HG02981 (cell line): ENCODE data around the gene FXYD7.
"Not testable (repeated sequence)": the region's sequence is repeated elsewhere in the genome, so short reads cannot be mapped to it uniquely, and the experiment has no call there.

Experiments used
- ATAC-seq: cut with Tn5 transposase; IDR thresholded peaks from one replicate; pipeline ENCODE4 v1.9.1; 2021; ENCODE audit warnings: mild to moderate bottlenecking, moderate library complexity; ENCODE audit not compliant: unreplicated experiment

The FXYD7 gene, protein sequence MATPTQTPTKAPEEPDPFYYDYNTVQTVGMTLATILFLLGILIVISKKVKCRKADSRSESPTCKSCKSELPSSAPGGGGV

DNA sequence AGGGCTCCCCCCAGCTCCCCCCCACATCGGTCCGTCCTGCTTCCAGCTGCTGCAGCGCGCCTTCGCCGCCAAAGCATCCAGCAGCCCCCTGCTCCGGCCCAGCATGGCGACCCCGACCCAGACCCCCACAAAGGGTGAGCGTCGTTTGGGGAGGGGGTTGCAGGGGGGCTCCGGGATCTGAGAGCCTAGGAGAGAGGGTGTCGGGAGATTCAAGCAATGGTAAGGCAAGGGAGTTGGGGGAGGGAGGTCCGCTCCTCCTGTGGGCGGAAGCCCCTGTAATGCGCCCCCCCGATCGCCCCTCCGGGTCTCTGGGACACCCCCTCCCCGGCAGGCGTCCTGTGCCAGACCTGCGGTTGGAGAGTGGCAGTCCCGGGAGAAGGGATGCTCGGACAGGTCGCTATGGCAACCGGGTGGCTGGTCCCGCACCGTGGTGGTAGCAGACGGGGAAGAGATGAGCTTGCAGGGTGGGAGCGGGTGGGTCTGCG, at the start of gene FXYD7:
Gene FXYD7 (plus strand): TSS at position 25 of the 485 bp plus-strand sequence. CDS start 79 bp downstream, at position 104.
- no peak for ATAC-seq

DNA sequence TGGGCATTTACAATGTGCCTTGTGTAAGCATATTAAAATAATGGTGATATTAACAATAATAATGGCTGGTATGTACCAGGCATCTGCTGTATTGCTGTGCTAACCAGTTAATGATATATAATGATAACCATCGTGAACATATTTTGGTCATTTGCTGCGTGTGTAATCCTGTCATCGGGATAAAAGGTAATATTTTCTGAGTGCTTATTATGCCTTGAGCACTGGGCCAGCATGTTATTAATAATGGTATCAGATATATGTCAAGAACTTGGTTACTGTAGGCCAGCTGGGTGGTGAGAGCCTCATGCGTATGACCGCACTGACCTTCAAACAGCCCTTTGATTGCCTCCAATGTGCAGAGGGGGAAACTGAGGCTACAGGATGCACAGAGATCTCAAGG, 49.6 kb upstream of the FXYD7 start:
- no peak for ATAC-seq

DNA sequence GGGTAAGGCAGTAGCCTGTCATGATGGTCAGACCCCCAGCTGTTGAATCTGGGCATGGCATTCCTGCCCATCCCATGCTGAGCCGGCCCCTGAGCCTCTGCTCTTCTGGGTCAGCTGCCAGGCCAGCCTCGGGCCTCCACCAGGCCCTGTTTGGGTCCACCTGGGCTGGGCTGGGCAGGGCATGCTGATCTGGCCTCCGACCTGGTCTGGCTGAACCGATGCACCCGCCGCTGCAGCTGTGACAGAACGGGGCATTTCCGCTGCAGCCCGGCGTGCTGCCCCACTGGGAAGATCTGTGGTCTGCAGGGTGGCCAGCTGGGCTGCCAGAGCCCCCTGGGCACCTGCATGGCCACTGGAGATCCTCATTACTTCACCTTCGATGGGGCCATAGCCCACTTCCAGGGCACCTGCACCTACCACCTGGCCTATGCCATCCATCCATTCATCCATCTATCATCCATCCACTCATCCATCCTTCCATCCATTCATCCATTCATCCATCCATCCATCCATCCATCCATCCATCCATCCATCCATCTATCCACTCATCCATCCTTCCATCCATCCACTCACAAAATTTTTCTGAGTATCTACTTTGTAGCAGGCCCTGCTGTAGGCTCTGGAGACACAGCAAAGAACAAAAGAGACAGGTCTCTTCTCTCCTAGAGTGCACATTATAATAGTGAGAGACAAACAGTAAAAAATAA, 49.0 kb upstream of the FXYD7 start:
- no peak for ATAC-seq

DNA sequence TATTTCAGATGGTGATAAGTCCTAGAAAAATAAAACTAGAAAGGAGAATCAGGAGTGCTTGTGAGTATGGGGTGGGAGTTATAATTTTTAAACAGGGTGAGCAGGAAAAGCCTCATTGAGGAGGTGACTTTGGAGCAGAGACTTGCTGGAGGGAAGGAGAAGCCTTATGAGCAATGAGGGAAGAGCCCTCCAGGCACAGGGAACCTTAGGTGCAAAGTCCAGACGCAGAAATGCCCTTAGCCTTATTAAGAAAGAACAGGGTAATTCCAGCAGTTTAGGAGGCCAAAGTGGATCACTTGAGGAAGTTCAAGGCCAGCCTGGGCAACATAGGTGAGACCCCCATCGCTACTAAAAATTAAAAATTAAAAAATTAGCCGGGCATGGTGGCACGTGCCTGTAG, 48.4 kb upstream of the FXYD7 start:
- ATAC-seq = no peak

DNA sequence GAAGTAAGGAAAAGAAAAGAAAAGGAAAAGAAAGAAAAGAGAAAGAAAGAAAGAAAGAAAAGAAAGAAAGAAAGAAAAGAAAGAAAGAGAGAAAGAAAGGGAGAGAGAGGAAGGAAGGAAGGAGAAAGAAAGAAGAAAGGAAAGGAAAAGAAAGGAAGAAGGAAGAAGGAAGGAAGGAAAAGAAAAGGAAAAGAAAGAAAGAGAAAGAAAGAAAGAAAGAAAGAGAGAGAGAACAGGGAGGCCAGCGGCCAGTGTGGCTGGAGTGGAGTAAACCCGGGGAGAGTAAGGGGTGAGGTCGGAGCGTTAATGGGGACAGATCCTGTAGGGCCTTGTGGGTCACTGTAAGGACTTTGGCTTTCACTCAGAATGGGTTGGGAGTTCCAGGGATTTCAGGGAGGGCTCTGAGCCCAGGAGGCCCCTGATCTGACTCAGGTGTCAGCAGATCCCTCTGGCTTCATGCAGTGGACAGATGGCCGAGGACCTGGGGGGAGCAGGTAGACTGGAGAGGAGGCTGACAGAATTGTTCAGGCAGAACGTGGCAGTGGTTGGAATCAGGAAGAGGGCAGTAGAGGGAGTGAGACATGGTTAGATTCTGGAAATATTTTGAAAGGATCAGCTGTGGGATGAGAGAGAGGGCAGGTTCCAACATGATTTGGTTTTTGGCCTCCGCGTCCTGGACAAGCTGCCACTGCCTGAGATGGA, 47.2 kb upstream of the FXYD7 start:
- ATAC-seq = no peak

DNA sequence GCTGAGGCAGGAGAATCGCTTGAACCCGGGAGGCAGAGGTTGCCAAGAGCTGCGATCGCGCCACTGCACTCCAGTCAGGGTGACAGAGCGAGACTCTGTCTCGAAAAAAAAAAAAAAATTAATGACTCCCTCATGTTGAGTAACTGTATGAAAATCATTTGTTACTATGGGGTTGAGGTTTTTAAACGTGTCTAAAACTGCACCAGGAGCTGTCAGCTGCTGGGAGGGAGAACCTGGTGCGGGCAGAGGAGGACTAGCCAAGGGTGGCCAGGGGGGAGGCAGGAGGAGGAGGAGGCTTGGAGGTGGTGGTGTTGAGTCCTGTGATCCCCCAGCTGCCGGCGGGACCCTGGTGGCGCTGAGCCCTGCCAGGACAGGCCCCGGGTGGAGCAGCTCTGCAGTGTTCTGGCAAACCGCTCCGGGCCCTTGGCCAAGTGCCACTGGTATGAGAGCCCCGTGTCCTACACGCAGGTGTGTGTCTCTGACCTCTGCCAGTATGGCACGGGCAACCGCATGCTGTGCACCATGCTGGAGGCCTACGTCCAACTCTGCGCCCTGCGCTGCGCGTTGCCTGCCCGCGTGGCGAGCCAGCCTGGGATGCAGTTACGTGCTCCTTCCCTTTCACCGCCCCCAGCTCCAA, 44.5 kb upstream of the FXYD7 start:
- ATAC-seq = no peak

DNA sequence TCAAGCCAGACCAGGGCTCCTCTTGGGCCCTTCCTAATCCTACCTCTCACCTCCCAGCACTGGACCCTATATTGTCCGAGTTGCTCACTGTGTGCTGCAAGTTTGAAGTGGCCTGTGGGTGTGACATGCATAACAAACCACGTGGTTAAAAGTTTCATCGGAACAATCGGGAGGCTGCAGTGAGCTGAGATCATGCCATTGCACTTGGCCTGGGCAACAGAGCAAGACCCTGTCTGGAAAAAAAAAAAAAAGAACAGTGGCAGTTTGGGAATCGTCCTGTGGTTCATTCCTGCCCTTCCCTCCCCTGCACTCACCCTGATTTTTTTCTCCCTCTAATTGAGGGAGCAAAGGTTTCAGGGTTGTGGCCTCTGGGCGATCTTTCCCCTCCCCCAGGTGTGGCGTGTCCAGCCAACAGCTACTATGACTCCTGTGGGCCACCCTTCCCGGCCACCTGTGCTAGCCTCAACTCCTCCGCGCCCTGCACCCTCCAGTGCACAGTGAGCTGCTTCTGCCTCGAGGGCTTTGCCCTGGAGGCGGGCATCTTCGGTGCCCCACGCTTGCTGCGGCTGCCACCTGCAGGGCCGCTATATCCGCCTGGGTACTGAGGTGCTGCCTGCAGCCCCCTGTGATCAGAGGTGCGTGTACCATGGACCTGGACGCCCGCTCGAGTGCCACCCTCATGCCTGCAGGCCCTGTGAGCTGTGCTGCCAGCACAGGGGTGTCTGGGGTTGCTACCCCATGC, 43.7 kb upstream of the FXYD7 start:
- no peak for ATAC-seq

DNA sequence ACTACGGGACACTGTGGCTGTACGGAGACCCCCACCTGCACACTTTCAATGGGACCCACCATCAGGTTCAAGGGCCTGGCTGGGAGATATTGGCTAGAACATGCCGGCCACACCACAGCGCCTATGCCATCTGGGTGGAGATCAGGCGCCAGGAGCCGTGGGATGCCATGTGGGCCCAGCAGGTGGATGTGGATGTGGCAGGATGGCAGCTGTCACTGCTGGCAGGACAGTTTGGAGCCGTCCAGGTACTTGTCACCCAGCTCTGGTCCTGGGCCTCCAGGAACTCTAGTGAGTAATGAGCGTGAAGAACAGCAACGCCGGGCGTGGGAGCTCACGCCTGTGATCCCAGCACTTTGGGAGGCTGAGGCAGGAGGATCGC, 43.2 kb upstream of the FXYD7 start:
- no peak for ATAC-seq

DNA sequence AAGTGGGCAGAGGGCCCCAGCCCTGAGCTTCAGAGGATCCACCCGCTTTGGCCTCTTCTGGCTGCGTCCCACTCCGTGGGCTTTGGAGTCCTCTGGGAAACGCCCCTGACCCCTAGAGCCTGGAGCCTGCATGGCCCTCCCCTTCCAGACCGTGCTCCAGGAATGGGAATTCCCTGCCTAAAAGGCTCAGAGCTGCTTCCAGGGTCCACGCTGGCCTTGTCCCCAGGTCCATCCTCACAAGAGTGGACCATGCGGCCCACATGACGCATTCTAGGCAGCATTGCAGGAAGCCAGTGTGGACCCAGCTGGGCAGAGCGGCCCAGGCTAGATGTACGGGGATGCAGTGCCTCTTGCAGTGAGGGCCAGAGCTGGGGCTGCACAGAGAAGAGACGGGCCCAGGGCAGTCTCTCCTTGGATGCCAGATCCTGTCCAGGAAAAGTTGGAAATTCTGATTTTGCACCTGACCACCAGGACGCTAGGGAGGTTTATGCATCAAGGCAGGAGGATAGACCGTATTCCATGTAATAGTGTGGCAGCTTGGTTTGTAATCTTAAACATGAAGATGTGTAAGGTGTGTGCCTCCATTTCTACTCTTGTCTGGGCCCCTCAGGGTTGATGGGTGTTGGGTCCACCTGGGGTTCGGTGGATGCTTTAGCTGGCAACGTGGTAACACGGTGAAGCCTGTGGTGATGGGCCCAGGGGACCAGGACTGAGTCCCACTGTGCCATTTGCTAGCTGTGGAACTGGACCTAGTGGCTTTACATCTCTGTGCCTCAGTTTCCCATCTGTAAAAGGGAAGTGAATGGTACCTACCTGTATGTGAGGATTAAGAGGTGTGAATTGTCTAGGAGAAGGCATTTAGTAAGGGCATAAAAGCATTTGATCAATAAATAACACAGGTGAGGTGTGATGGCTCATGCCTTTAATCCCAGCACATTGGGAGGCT, 42.2 kb upstream of the FXYD7 start:
- no peak for ATAC-seq

DNA sequence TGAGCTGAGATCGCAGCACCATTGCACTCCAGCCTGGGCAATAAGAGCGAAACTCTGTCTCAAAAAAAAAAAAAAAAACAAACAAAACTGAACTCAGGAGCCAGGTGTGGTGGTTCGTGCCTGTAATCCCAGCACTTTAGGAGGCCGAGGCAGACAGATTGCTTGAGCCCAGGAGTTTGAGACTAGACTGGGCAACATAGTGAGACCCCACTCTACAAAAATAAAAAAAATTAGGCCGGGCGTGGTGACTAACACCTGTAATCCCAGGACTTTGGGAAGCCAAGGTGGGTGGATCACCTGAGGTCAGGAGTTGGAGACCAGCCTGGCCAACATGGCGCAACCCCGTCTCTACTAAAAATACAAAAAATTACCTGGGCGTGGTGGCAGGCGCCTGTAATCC, 41.1 kb upstream of the FXYD7 start:
- not testable (repeated sequence) for ATAC-seq

DNA sequence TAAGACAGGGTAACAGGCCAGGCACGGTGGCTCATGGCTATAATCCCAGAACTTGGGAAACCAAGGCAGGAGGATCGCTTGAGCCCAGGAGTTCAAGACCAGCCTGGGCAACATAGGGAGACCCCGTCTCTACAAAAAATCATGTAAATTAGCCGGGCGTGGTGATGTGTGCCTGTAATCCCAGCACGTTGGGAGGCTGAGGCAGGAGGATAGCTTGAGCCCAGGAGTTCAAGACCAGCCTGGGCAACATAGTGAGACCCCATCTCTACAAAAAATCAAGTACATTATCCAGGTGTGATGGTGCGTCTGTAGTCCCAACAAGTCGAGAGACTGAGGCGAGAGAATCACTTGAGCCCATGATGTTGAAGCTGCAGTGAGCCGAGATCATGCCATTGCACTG, 39.4 kb upstream of the FXYD7 start:
- not testable (repeated sequence) for ATAC-seq

DNA sequence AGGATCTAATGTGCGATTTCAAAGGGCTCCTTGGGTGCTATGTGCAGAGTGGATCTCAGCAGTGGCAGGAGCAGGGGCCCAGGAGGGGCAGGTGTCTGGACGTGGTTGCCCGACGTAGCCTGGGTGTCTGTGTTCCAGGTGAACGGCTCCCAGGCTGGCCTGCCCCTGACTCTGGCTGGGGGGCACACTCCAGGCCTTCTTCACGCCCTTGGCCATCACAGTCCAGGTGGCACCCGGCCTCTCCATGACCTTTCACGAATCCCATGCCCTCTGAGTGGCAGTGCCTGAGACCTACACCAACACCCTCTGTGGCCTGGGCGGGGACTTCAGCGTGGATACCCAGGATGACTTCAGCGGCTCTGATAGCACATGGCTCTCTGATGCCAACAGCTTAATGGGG, 38.7 kb upstream of the FXYD7 start:
- ATAC-seq = no peak

DNA sequence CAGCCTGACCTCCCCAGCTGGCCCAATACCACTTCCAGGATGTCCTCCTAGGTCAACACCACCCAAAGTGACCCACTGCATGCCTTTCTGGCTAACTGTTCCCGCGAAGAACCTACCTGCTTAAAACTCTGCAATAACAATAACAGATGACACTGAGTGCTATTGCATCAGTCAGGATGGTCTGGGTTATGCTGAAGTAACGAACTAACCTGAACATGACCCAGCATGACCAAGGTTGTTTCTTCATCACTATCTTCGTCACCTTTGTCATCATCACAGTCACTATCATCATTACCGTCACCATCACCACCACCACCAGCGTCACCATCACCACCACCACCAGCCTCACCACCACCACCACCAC, 38.0 kb upstream of the FXYD7 start:
- ATAC-seq = no peak

DNA sequence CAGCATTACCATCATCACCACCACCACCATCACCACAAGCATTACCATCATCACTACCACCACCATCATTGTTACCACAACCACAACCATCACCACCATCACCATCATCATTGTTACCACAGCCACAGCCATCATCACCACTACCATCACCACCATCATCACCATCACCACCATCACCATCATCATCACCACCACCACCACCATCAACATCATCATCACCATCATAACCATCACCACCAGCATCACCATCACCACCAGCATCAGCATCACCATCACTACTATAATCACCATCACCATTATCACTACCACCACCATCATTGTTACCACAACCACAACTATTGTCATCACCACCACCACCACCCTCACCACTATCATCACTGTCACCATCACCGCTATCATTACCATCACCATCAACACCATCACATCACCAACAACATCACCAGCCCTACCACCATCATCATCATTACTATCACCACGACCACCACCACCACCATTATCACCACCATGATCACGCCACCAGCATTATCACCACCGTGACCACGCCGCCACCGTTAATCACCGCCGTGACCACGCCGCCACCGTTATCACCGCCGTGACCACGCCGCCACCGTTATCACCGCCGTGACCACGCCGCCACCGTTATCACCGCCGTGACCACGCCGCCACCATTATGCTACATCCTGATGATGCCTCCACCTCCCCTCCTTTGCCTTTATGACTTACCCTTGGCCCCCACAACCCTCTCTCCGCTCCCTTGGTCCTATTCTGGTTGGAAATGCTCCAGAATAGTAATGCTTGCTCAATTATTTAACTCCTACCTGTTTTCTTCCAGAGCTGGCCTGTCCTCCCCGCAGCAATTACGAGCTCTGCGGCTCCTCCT, 37.4 kb upstream of the FXYD7 start:
- no peak for ATAC-seq

DNA sequence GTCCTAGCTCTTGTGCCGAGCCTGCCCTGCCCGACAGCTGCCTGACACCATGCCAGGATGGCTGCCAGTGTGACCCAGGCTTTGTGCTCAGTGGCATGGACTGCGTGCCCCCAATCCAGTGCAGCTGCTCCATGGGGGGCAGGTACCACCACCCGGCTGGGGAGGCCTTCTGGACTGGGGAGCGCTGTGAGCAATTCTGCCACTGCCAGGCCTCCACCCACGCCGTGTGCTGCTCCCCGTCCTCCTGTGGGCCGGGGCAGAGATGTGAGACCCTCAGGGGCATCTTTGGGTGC, 36.8 kb upstream of the FXYD7 start:
- no peak for ATAC-seq

DNA sequence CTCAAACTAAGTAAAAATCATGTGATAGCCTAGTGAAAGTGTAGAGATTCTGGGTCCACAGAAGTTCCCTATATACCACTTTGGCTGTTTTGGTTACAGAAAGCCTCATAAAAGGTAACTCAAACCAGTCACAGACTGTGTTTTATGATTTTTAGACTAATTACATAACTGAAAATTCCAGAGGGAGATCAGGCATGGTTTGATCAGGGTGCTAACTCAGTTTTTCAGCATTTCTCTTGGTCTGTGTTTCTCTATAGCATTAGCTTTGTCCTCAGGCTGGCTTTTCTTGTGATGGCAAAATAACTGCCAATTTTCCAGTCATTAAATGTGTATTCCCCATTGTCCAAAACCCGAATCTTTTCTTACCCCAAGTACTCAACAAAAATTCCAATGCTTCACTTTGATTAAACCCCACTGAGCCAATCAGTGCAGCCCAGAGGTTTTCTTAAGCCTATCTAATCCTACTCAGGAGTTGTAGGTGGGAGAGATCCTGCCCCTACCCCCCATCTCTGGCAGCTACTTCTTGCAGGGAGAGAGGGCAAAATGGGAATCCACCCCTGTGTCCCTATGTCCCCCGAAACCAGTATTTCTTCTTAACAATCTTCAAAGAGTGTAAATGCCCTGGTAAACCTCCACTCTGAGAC, 36.0 kb upstream of the FXYD7 start:
- no peak for ATAC-seq

DNA sequence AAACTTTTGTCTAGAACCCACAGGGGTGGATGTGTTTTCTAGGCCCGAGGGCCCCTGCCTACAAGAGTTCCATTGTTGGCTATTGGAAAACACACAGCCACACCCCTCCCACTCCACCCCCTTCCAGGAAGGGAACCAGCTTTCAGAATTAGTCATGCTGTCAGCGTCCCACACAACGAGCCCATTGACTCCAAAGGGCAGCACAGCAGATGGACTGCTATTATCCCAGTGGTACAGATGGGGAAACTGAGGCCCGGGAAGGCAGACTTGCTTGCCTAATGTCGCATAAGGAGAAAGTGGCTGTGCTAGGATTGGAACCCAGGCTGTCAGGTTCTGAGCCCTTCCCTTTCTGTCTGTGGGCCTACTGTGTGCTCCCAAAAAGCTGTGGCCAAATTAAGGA, 35.5 kb upstream of the FXYD7 start:
- ATAC-seq = no peak

DNA sequence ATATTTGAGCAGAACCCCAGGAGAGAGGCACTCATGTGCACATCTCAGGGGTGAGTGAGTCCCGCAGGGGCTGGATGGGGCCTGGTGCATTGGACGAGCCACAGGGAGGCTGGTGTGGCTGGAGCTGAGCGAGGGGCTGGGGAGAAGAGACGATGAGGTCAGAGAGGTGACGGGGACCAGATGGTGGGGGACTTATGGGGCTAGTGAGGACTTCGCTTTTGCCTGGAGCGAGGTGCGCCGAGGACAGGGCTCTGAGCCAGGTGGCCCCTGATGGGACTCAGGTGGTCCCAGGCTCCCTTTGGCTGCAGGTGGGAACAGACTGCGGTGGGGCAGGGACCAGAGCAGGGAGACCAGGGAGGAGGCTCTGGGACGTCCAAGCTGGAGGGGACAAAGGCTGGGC, 34.3 kb upstream of the FXYD7 start:
- ATAC-seq = no peak
